Uterus (tissue), 2 donors: Measurements from ENCODE around the gene ST8SIA5.

ENCODE experiments used
- POLR2A ChIP-seq, 2 donors: fragments of 450-650 bp; IDR thresholded peaks; one replicate each; pipeline ENCODE4 v1.6.1; 2016; ENCODE audit warnings: antibody characterized with exemption in 2 of 2, mild to moderate bottlenecking in 1 of 2, moderate library complexity in 1 of 2
- TF ChIP-seq, protein P1 (sequence below), 4 experiments: fragments of 200-600 bp in 2 of 4; fragments of 450-650 bp in 2 of 4; sonication (generic) in 2 of 4; IDR thresholded peaks; one replicate each; pipeline ENCODE4 v1.5.1; 2016 to 2019; ENCODE audit warnings: antibody characterized with exemption in 4 of 4, mild to moderate bottlenecking in 2 of 4, moderate library complexity in 1 of 4

DNA sequence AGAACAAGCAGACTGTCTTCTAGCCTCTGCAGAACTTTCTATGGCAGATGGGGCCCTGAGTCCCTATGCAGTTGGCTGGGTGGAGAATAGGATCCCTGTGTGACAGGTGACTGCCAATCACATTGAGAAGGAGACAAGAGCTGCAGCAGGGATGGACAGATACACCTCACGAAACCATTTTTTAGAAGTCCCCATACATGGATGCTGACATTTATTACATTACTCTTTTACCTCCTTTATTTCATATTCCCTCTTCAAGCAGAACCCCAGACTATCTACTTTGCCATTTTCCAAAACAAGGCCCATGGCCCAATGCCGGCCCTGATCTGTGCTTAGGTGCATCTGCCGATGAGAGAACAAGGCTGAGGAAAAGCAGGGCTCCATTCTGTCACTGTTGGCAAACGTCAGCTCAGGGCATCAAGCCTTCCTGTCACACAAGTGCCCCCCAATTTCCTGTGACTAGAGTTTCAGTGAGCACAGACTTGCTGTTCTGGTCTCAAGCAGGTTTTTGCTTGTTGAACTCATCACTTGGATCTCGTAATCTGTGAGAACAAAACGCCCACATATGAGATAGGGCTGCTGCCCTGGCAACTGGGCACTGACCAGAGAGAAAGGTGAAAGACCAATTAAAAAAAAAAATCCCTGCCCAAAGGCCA lies 135.6 kb downstream of the ST8SIA5 start:
- TF ChIP-seq, protein P1, sequence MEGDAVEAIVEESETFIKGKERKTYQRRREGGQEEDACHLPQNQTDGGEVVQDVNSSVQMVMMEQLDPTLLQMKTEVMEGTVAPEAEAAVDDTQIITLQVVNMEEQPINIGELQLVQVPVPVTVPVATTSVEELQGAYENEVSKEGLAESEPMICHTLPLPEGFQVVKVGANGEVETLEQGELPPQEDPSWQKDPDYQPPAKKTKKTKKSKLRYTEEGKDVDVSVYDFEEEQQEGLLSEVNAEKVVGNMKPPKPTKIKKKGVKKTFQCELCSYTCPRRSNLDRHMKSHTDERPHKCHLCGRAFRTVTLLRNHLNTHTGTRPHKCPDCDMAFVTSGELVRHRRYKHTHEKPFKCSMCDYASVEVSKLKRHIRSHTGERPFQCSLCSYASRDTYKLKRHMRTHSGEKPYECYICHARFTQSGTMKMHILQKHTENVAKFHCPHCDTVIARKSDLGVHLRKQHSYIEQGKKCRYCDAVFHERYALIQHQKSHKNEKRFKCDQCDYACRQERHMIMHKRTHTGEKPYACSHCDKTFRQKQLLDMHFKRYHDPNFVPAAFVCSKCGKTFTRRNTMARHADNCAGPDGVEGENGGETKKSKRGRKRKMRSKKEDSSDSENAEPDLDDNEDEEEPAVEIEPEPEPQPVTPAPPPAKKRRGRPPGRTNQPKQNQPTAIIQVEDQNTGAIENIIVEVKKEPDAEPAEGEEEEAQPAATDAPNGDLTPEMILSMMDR (IDR thresholded peaks at IDR 0.05) = no peak
- no peak for TF ChIP-seq POLR2A (IDR thresholded peaks at IDR 0.05)
